GM18861 (cell line): Measurements from ENCODE around the gene IBTK.
A peak's percentile ranks its signal among the peaks of the same experiment; 100 is the strongest.
"Not testable (repeated sequence)": the region's sequence is repeated elsewhere in the genome, so short reads cannot be mapped to it uniquely, and the experiment has no call there.

ENCODE experiments used
- ATAC-seq: cut with Tn5 transposase; IDR thresholded peaks from one replicate; pipeline ENCODE4 v1.9.1; 2021; ENCODE audit not compliant: unreplicated experiment

IBTK gene

GRCh38 chr6:82246802-82247504 is 591 bp downstream of the IBTK start:
- peak; percentile 24 for ATAC-seq

GRCh38 chr6:82246370-82246769 is 1.2 kb downstream of the IBTK start:
- no peak for ATAC-seq

- no peak for ATAC-seq
Measured at GRCh38 chr6:82245376-82245775, 2.2 kb downstream of the IBTK start.

GRCh38 chr6:82243884-82244283 is 3.7 kb downstream of the IBTK start:
- ATAC-seq, result no peak

GRCh38 chr6:82240186-82240585 is 7.4 kb downstream of the IBTK start:
- ATAC-seq, result no peak

- no peak for ATAC-seq
Measured at GRCh38 chr6:82239597-82239996, 7.9 kb downstream of the IBTK start.

GRCh38 chr6:82237013-82237412 is 10.5 kb downstream of the IBTK start:
- ATAC-seq, result no peak

GRCh38 chr6:82227770-82228169 is 19.8 kb downstream of the IBTK start:
- peak; percentile 86 for ATAC-seq

- ATAC-seq, result no peak
Measured at GRCh38 chr6:82220167-82220566, 27.4 kb downstream of the IBTK start.

- peak; percentile 99 for ATAC-seq
Measured at GRCh38 chr6:82217018-82217586, 30.4 kb downstream of the IBTK start.

GRCh38 chr6:82216549-82216948 is 31.0 kb downstream of the IBTK start:
- ATAC-seq, result peak; percentile 8

GRCh38 chr6:82211326-82211725 is 36.2 kb downstream of the IBTK start:
- ATAC-seq, result no peak

GRCh38 chr6:82208913-82209312 is 38.6 kb downstream of the IBTK start:
- ATAC-seq, result no peak

- no peak for ATAC-seq
Measured at GRCh38 chr6:82205930-82206392, 41.6 kb downstream of the IBTK start.

GRCh38 chr6:82204020-82204419 is 43.5 kb downstream of the IBTK start:
- no peak for ATAC-seq

GRCh38 chr6:82197784-82198183 is 49.8 kb downstream of the IBTK start:
- ATAC-seq, result no peak

GRCh38 chr6:82197245-82197644 is 50.3 kb downstream of the IBTK start:
- not testable (repeated sequence) for ATAC-seq

- no peak for ATAC-seq
Measured at GRCh38 chr6:82196161-82196560, 51.4 kb downstream of the IBTK start.

GRCh38 chr6:82195619-82196018 is 51.9 kb downstream of the IBTK start:
- no peak for ATAC-seq

- no peak for ATAC-seq
Measured at GRCh38 chr6:82185948-82186535, 61.5 kb downstream of the IBTK start.

GRCh38 chr6:82183642-82184282 is 63.8 kb downstream of the IBTK start:
- ATAC-seq, result no peak

- ATAC-seq, result no peak
Measured at GRCh38 chr6:82182756-82183155, 64.8 kb downstream of the IBTK start.
